ENCODE data around the gene TANC1.

GRCh38 chr2:159044804-159045286 is 76.4 kb downstream of the TANC1 start:
- TF ChIP-seq POLR2A (IDR thresholded peaks at IDR 0.05; ENCODE audit: low read depth, low read length) = no peak
- no peak for TF ChIP-seq CTCF (conservative IDR thresholded peaks at IDR 0.05; ENCODE audit: low read depth, low read length)
- TF ChIP-seq RFX5 (IDR thresholded peaks at IDR 0.05; ENCODE audit: low read depth, low read length) = no peak
- TF ChIP-seq RAD21 (IDR thresholded peaks at IDR 0.05; ENCODE audit: low read length) = no peak
- TF ChIP-seq BHLHE40 (IDR thresholded peaks at IDR 0.05; ENCODE audit: low read depth, low read length) = no peak
- no peak for TF ChIP-seq MXI1 (IDR thresholded peaks at IDR 0.05; ENCODE audit: borderline replicate concordance, low read depth, low read length)
- TF ChIP-seq CHD1 (IDR thresholded peaks at IDR 0.05; ENCODE audit: low read depth, low read length) = no peak
- TF ChIP-seq SMC3 (IDR thresholded peaks at IDR 0.05; ENCODE audit: low read depth, low read length) = no peak
- TF ChIP-seq USF2 (IDR thresholded peaks at IDR 0.05; ENCODE audit: low read depth, low read length) = no peak
- TF ChIP-seq MAZ (IDR thresholded peaks at IDR 0.05; ENCODE audit: borderline replicate concordance, low read depth, low read length) = no peak
- TF ChIP-seq CEBPB (IDR thresholded peaks at IDR 0.05; ENCODE audit: low read depth, low read length) = no peak
- no peak for TF ChIP-seq FOS (IDR thresholded peaks at IDR 0.05; ENCODE audit: low read depth, low read length)
- TF ChIP-seq NFE2L2 (IDR thresholded peaks at IDR 0.05; ENCODE audit: low read depth, low read length) = no peak

Data from IMR-90 (cell line).